IMR-90 (cell line): ENCODE measurements around the gene NELFE. TPM values are rescaled to one million over a fixed set of nuclear protein-coding genes. Genes with fewer than 3 reads are reported as not detected.

Experiments
- ATAC-seq: fragments of 200-7000 bp; cut with Tn5 transposase; 2 replicates; pipeline ENCODE4 v1.9.1; 2020; ENCODE audit warnings: low read depth, mild to moderate bottlenecking, moderate library complexity
- BruUV-seq: library from RNA; stranded (reverse); fragments of 400-500 nt; replicated peaks from 2 replicates; lab custom pipeline; 2021; lab: Mats Ljungman, UMichigan
- CTCF ChIA-PET: fragments of 300-600 bp; formaldehyde crosslinking; extraction: SDS; loops from one replicate; lab custom pipeline; 2021; ENCODE audit warnings: antibody characterized with exemption; lab: Yijun Ruan, JAX
- POLR2A ChIA-PET: fragments of 300-600 bp; sonication (Branson Sonifier 250); formaldehyde crosslinking; loops from one replicate; lab custom pipeline; 2022; ENCODE audit warnings: antibody characterized with exemption; ENCODE audit not compliant: unreplicated experiment; lab: Charles Lee
- DNase-seq: peaks from one replicate; pipeline ENCODE4 v3.0.0; 2013
- H2AFZ ChIP-seq: replicated peaks from 2 replicates; pipeline ENCODE3; 2013; ENCODE audit warnings: low read length, mild to moderate bottlenecking; ENCODE audit not compliant: poor library complexity
- H2AK5ac ChIP-seq: 2 replicates; pipeline ENCODE4 v1.6.1; 2013; ENCODE audit warnings: low read depth, low read length, inconsistent platforms
- H2AK9ac ChIP-seq: replicated peaks from 2 replicates; pipeline ENCODE3; 2013; ENCODE audit warnings: mild to moderate bottlenecking, low read depth, low read length, moderate library complexity; ENCODE audit not compliant: poor library complexity
- H2BK120ac ChIP-seq: 2 replicates; pipeline ENCODE4 v1.6.1; 2013; ENCODE audit warnings: low read depth, low read length, inconsistent platforms
- H2BK15ac ChIP-seq: 3 replicates; pipeline ENCODE4 v1.6.1; 2013; ENCODE audit warnings: low read depth, low read length, inconsistent platforms
- H2BK20ac ChIP-seq: 2 replicates; pipeline ENCODE4 v1.6.1; 2013; ENCODE audit warnings: low read depth, mild to moderate bottlenecking, inconsistent platforms, low read length, moderate library complexity
- H2BK5ac ChIP-seq: 2 replicates; pipeline ENCODE4 v1.6.1; 2013; ENCODE audit warnings: mild to moderate bottlenecking, low read depth, low read length, inconsistent platforms; ENCODE audit not compliant: poor library complexity, severe bottlenecking
- H3K14ac ChIP-seq: replicated peaks from 2 replicates; pipeline ENCODE4 v1.6.1; 2013; ENCODE audit warnings: low read depth, low read length, inconsistent platforms
- H3K18ac ChIP-seq: 2 replicates; pipeline ENCODE4 v1.6.1; 2013; ENCODE audit warnings: low read depth, low read length, control low read depth
- H3K23ac ChIP-seq: 2 replicates; pipeline ENCODE4 v1.6.1; 2013; ENCODE audit warnings: low read depth, low read length, inconsistent platforms
- H3K27ac ChIP-seq: 2 replicates; pipeline ENCODE4 v1.5.1; 2013; ENCODE audit warnings: mild to moderate bottlenecking, control low read depth, low read length; ENCODE audit not compliant: insufficient read depth
- H3K27me3 ChIP-seq: 2 replicates; pipeline ENCODE4 v1.6.1; 2013; ENCODE audit warnings: low read length; ENCODE audit not compliant: control insufficient read depth, insufficient read depth
- H3K36me3 ChIP-seq: 2 replicates; pipeline ENCODE4 v1.6.1; 2013; ENCODE audit warnings: low read length, mixed read lengths; ENCODE audit not compliant: control insufficient read depth, insufficient read depth
- H3K4ac ChIP-seq: 2 replicates; pipeline ENCODE4 v1.6.1; 2013; ENCODE audit warnings: low read depth, low read length, inconsistent platforms
- H3K4me1 ChIP-seq: 2 replicates; pipeline ENCODE4 v1.6.1; 2013; ENCODE audit warnings: low read length, mixed read lengths; ENCODE audit not compliant: control insufficient read depth, insufficient read depth
- H3K4me2 ChIP-seq: 2 replicates; pipeline ENCODE4 v1.6.1; 2013; ENCODE audit warnings: low read depth, mild to moderate bottlenecking, control low read depth, low read length, moderate library complexity
- H3K4me3 ChIP-seq: 2 replicates; pipeline ENCODE4 v1.5.1; 2013; ENCODE audit warnings: low read depth, mild to moderate bottlenecking, control low read depth, low read length, moderate library complexity; ENCODE audit not compliant: insufficient read depth
- H3K56ac ChIP-seq: 2 replicates; pipeline ENCODE4 v1.6.1; 2013; ENCODE audit warnings: low read length, inconsistent platforms; ENCODE audit not compliant: insufficient read depth; ENCODE audit errors: extremely low read depth
- H3K79me1 ChIP-seq, 2 experiments: 2 replicates each; pipeline ENCODE4 v1.6.1; 2013; ENCODE audit warnings: low read length in 2 of 2, inconsistent platforms in 1 of 2, low read depth in 1 of 2
- H3K9ac ChIP-seq: 2 replicates; pipeline ENCODE4 v1.6.1; 2013; ENCODE audit warnings: low read depth, low read length, control low read depth
- H3K9me1 ChIP-seq: 2 replicates; pipeline ENCODE4 v1.6.1; 2013; ENCODE audit warnings: low read length, inconsistent platforms; ENCODE audit not compliant: insufficient read depth
- H3K9me3 ChIP-seq: 2 replicates; pipeline ENCODE4 v1.6.1; 2013; ENCODE audit warnings: low read length; ENCODE audit not compliant: control insufficient read depth, insufficient read depth
- H4K20me1 ChIP-seq: 2 replicates; pipeline ENCODE4 v1.6.1; 2013; ENCODE audit warnings: low read length, inconsistent platforms; ENCODE audit not compliant: insufficient read depth
- H4K5ac ChIP-seq: 2 replicates; pipeline ENCODE4 v1.6.1; 2013; ENCODE audit warnings: mild to moderate bottlenecking, low read depth, low read length, control low read depth
- H4K8ac ChIP-seq, 2 experiments: 2 replicates each; pipeline ENCODE4 v1.6.1; 2013; ENCODE audit warnings: low read depth in 2 of 2, low read length in 2 of 2, control low read depth in 1 of 2, inconsistent platforms in 1 of 2
- H4K91ac ChIP-seq: 2 replicates; pipeline ENCODE4 v1.6.1; 2013; ENCODE audit warnings: low read depth, low read length, inconsistent platforms; ENCODE audit not compliant: insufficient read depth
- FOS ChIP-seq: fragments of 150-350 bp; IDR thresholded peaks from 2 replicates; pipeline ENCODE4 v1.6.1; 2016; ENCODE audit warnings: low read depth, low read length
- WGBS, 2 experiments: methylation state at CpG; one replicate each; pipeline versions ENCODE4 v1.1.5 to v1.1.7; 2013; ENCODE audit warnings: missing lambda C conversion rate in 2 of 2; ENCODE audit not compliant: insufficient read length in 1 of 2; ENCODE audit errors: extremely low coverage in 2 of 2; 5-methylcytosine and 5-hydroxymethylcytosine counted together
- dilution Hi-C: fragments of 300-500 bp; cut with HindIII; formaldehyde crosslinking; loops from one replicate; pipeline ENCODE4 v1.14.3; 2018; ENCODE audit warnings: low sequenced_read_pairs; ENCODE audit not compliant: unreplicated experiment
- in situ Hi-C: fragments of 300-500 bp; cut with MboI; formaldehyde crosslinking; loops from 3 replicates; pipeline ENCODE4 v1.14.3; 2019; ENCODE audit warnings: low sequenced_read_pairs, inconsistent platforms, mixed read lengths
- intact Hi-C: fragments of 100-400 bp; cut with micrococcal nuclease; formaldehyde crosslinking; loops from 2 replicates; pipeline ENCODE4 v1.10.0; 2022
- polyA plus RNA-seq, 3 experiments: library from polyadenylated mRNA; depleted of rRNA; stranded (reverse); fragments of >200 nt; gene quantifications; 2 replicates each; pipeline ENCODE4 v1.2.3, GENCODE V29; 2012; ENCODE audit warnings: low replicate concordance in 1 of 3
- total RNA-seq: library from RNA; depleted of rRNA; stranded (reverse); fragments of >200 nt; gene quantifications from 2 replicates; pipeline ENCODE4 v1.2.3, GENCODE V29; 2012

NELFE gene
- total and polyA plus RNA-seq, 2 of the 4 experiments (the other 2 are of a cell fraction) = 63.6 to 76.0 TPM

GRCh38 chr6:31952890-31953289, 5.9 kb downstream of the NELFE start:
- WGBS, 2 experiments = no CpG with 5 or more reads among the region's 5 CpGs

More at GRCh38 chr6:31952890-31953289, 5.9 kb downstream of the NELFE start:
- Histone ChIP-seq H3K9ac (no peak overlapping the region), H2AK9ac (peak overlapping the region; percentile 44), H3K4me2 (no peak overlapping the region), H4K5ac (no peak overlapping the region), H3K79me1 (peaks cover 12 to 13% of the 10 kb centered on the region in 2 experiments), H3K18ac (no peak overlapping the region), H3K14ac (no peak overlapping the region), H4K20me1 (0 out of 2 replicates have a peak, but pooled peaks cover 5% of the 10 kb centered on the region), H2BK5ac (no peak overlapping the region), H3K9me1 (peaks cover 9% of the 10 kb centered on the region; the same call in 1 of the 2 replicates), H4K8ac (no peak overlapping the region), H2AFZ (no peak overlapping the region), H3K9me3 (no peaks in the 10 kb centered on the region), H3K27ac (peak overlapping the region; percentile 12; the same call in 1 of the 2 replicates), H4K91ac (no peak overlapping the region), H2AK5ac (peak overlapping the region; percentile 20; the same call in 1 of the 2 replicates), H3K56ac (no peak overlapping the region), H2BK120ac (no peak overlapping the region), H3K4ac (no peak overlapping the region), H3K36me3 (peaks cover 44% of the 10 kb centered on the region), H3K27me3 (no peaks in the 10 kb centered on the region), H3K4me1 (peaks cover 6% of the 10 kb centered on the region), H2BK20ac (no peak overlapping the region), H2BK15ac (no peak overlapping the region), H3K4me3 (no peak overlapping the region), H3K23ac (no peak overlapping the region)
- ATAC-seq (no peak), DNase-seq (no peak)
- intact Hi-C loops (loop anchor here (1.0 to 5.0 kb wide), 5 partner anchors 51 to 406 kb away; partner anchors contain the start of genes ATP6V1G2, EHMT2, NFKBIL1 and ZBTB12), dilution Hi-C loops (no loop called here), in situ Hi-C loops (no loop called here)
- ChIA-PET CTCF (interaction anchor here (0.7 to 2.4 kb wide), 7 partner anchors 13 to 272 kb away, joined by 3 to 10 read pairs (median 4); no protein-coding TSS in a partner anchor), POLR2A (interaction anchor here (1.0 to 1.3 kb wide), 2 partner anchors 19 to 55 kb away, joined by 3 read pairs; partner anchors contain the start of genes DXO and EHMT2)
- TF ChIP-seq FOS = no peak
- no TSS peak for BruUV-seq
